Breast epithelium (tissue), 3 donors: ENCODE data around the gene SPPL3.

Source experiments
- CTCF ChIP-seq, 3 donors: fragments of 450-650 bp; IDR thresholded peaks; one replicate each; pipeline ENCODE4 v1.5.1; 2016 to 2017; ENCODE audit warnings: antibody characterized with exemption in 3 of 3, mild to moderate bottlenecking in 3 of 3, moderate library complexity in 3 of 3
- POLR2AphosphoS5 ChIP-seq, 3 donors: sonication (generic); formaldehyde crosslinking; IDR thresholded peaks; one replicate each; pipeline ENCODE4 v1.6.1; 2017; ENCODE audit warnings: antibody characterized with exemption in 3 of 3

- no peak for TF ChIP-seq CTCF (IDR thresholded peaks at IDR 0.05)
- no peak for TF ChIP-seq POLR2AphosphoS5 (IDR thresholded peaks at IDR 0.05)
Measured at GRCh38 chr12:120882055-120882555, 22.1 kb downstream of the SPPL3 start.
